ENCODE data around the gene DACT3. TPM values are rescaled to one million over a fixed set of nuclear protein-coding genes. Genes with fewer than 3 reads are reported as not detected.

Gene DACT3
- total and polyA plus RNA-seq, 7 experiments from 2014 or later = 0.07 to 1.3 (median 0.19) TPM; not detected in 2

DNA sequence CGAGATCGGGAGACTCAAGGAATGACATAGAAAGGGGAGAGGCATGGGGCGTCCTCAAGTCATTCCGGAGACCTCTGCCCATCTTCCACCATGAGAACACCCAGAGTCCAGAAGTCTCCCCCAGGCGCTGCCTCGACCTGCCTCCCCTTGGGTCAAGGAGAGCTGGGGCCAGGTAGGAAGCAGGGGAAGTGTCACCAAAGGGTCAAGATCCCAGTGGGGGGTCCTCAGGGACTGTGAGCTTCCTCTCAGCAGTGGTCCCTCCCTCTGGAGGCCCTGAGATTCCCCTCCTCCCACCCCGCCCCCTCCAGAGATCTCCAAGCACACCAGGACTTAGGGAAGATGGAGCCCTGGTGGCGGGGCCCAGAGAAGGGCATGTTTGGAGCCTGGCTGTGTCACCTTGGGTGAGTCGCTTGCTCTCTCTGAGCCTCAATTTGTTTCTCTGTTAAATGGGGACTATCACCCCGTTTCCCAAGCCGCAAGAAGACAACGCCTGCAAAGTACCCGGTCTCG is 919 bp downstream of the DACT3 start:
- no peaks in the 10 kb centered on the region for H3K36me3 Mint-ChIP-seq
- Histone ChIP-seq H3K27me3 (ENCODE audit: control insufficient read depth in 2 of 2, insufficient read depth in 2 of 2, low read length in 2 of 2) (peaks cover 6 to 10% of the 10 kb centered on the region in 2 donors), H3K36me3 (ENCODE audit: control insufficient read depth in 2 of 3, insufficient read depth in 3 of 3, low read length in 3 of 3) (no peaks in the 10 kb centered on the region), H3K4me1 (ENCODE audit: control insufficient read depth in 2 of 2, insufficient read depth in 2 of 2, low read length in 2 of 2) (peaks cover 14 to 20% of the 10 kb centered on the region in 2 donors), H3K27ac (ENCODE audit: low read depth, low read length) (peak overlapping the region; percentile 14), H3K9me3 (ENCODE audit: control insufficient read depth in 2 of 3, low read length in 3 of 3) (no peaks in the 10 kb centered on the region), H3K4me3 (ENCODE audit: low read length) (peak overlapping the region; percentile 51)
- peak overlapping the region in 5 of 9 donors; percentile 53 to 85 (median 66) for H3K27ac Mint-ChIP-seq
- H3K4me3 Mint-ChIP-seq = peak overlapping the region; percentile 73 to 86 (median 82)
- DNase-seq (no peak), ATAC-seq (no peak)
- H3K27me3 Mint-ChIP-seq = peaks cover 9 to 45% (median 20%) of the 10 kb centered on the region in 5 donors
- CTCF ChIA-PET = interaction anchor here (7.2 kb wide), 1 partner anchor 45 kb away, joined by 137 read pairs; no protein-coding TSS in a partner anchor
- POLR2A ChIA-PET = interaction anchor here (1.2 to 4.1 kb wide), 5 partner anchors 26 to 80 kb away, joined by 3 to 46 read pairs (median 4); no protein-coding TSS in a partner anchor
- H3K4me1 Mint-ChIP-seq = peaks cover 7 to 26% (median 20%) of the 10 kb centered on the region in 7 donors
- H3K9me3 Mint-ChIP-seq = no peaks in the 10 kb centered on the region
- intact Hi-C loops (cut with micrococcal nuclease) = loop anchor here in 1 of 2 donors (5.0 to 10.0 kb wide), 2 partner anchors 118 to 255 kb away; no protein-coding TSS in a partner anchor

- Histone ChIP-seq H3K4me3 (ENCODE audit: low read length) (no peak overlapping the region), H3K27me3 (ENCODE audit: control insufficient read depth in 2 of 2, insufficient read depth in 2 of 2, low read length in 2 of 2) (peaks cover 6 to 10% of the 10 kb centered on the region in 2 donors), H3K36me3 (ENCODE audit: control insufficient read depth in 2 of 3, insufficient read depth in 3 of 3, low read length in 3 of 3) (no peaks in the 10 kb centered on the region), H3K9me3 (ENCODE audit: control insufficient read depth in 2 of 3, low read length in 3 of 3) (no peaks in the 10 kb centered on the region), H3K4me1 (ENCODE audit: control insufficient read depth in 2 of 2, insufficient read depth in 2 of 2, low read length in 2 of 2) (peaks cover 14 to 20% of the 10 kb centered on the region in 2 donors), H3K27ac (ENCODE audit: low read depth, low read length) (no peak overlapping the region)
- Mint-ChIP-seq H3K4me1 (peaks cover 7 to 26% (median 20%) of the 10 kb centered on the region in 7 donors), H3K4me3 (peak overlapping the region; percentile 73 to 86 (median 82)), H3K27ac (peak overlapping the region in 5 of 9 donors; percentile 53 to 85 (median 66)), H3K9me3 (no peaks in the 10 kb centered on the region), H3K36me3 (no peaks in the 10 kb centered on the region), H3K27me3 (peaks cover 9 to 47% (median 23%) of the 10 kb centered on the region in 5 donors)
- intact Hi-C loops (cut with micrococcal nuclease) = loop anchor here in 1 of 2 donors (5.0 to 10.0 kb wide), 2 partner anchors 117 to 255 kb away; no protein-coding TSS in a partner anchor
- POLR2A ChIA-PET = interaction anchor here (1.0 to 4.1 kb wide), 5 partner anchors 15 to 80 kb away, joined by 3 to 46 read pairs (median 3); no protein-coding TSS in a partner anchor
- DNase-seq (no peak), ATAC-seq (no peak)
- CTCF ChIA-PET = interaction anchor here (0.9 to 1.0 kb wide), 2 partner anchors 39 to 46 kb away, joined by 3 to 5 read pairs; no protein-coding TSS in a partner anchor
Measured at GRCh38 chr19:46659151-46660007, 1.6 kb downstream of the DACT3 start.

GRCh38 chr19:46656541-46656940 is 4.4 kb downstream of the DACT3 start:
- H3K36me3 ChIP-seq (ENCODE audit: control insufficient read depth in 2 of 3, insufficient read depth in 3 of 3, low read length in 3 of 3) = no peaks in the 10 kb centered on the region
- no peaks in the 10 kb centered on the region for H3K36me3 Mint-ChIP-seq
- peaks cover 14 to 20% of the 10 kb centered on the region in 2 donors for H3K4me1 ChIP-seq (ENCODE audit: control insufficient read depth in 2 of 2, insufficient read depth in 2 of 2, low read length in 2 of 2)
- H3K4me3 ChIP-seq (ENCODE audit: low read length) = no peak overlapping the region
- no peak overlapping the region for H3K4me3 Mint-ChIP-seq
- ChIA-PET CTCF (interaction anchor here (0.6 to 1.7 kb wide), 3 partner anchors 19 to 126 kb away, joined by 3 to 4 read pairs (median 3); no protein-coding TSS in a partner anchor), POLR2A (interaction anchor here (0.6 kb wide), 1 partner anchor 14 kb away, joined by 3 read pairs; no protein-coding TSS in a partner anchor)
- no peaks in the 10 kb centered on the region for H3K9me3 Mint-ChIP-seq
- intact Hi-C loops (cut with micrococcal nuclease) = no loop called here
- H3K27ac ChIP-seq (ENCODE audit: low read depth, low read length) = no peak overlapping the region
- H3K27me3 ChIP-seq (ENCODE audit: control insufficient read depth in 2 of 2, insufficient read depth in 2 of 2, low read length in 2 of 2) = peaks cover 6 to 10% of the 10 kb centered on the region in 2 donors
- no peaks in the 10 kb centered on the region for H3K9me3 ChIP-seq (ENCODE audit: control insufficient read depth in 2 of 3, low read length in 3 of 3)
- DNase-seq = no peak
- peaks cover 9 to 57% (median 31%) of the 10 kb centered on the region in 5 donors for H3K27me3 Mint-ChIP-seq
- H3K27ac Mint-ChIP-seq = no peak overlapping the region
- H3K4me1 Mint-ChIP-seq = peaks cover 7 to 18% (median 12%) of the 10 kb centered on the region in 7 donors
- no peak for ATAC-seq

DNA sequence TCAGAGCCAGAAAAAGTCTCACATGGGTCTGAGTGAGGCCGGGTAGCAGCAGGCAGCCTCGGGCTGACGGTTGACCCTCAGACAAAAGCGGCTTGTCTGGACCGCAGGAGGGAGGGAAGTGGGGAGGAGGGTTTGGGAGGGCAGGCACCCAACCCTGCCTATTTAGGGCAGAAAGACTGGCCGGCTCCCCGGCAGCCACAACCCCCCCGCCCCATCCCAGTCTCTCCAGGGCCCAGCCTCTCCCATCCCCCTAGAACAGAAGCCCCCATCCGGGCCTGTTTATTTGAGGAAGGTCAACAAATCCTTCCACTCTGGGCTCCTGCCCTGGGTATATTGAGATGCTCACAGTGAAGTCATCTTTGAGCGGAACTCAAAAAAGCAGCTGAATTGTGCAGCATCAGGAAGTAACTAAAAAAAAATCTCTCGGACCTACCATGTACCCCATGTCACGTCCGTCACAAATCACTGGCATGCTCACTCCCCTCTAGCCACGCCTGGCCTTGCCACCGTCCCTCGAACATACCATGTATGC is 6.3 kb downstream of the DACT3 start:
- no peak for ATAC-seq
- H3K4me1 Mint-ChIP-seq = peaks cover 8 to 14% (median 10%) of the 10 kb centered on the region in 7 donors
- no peaks in the 10 kb centered on the region for H3K9me3 ChIP-seq (ENCODE audit: control insufficient read depth in 2 of 3, low read length in 3 of 3)
- ChIA-PET POLR2A (interaction anchor here (0.6 kb wide), 1 partner anchor 1691 kb away, joined by 3 read pairs; no protein-coding TSS in a partner anchor), CTCF (no interaction called here)
- H3K9me3 Mint-ChIP-seq = peaks cover 0 to 5% (median 0%) of the 10 kb centered on the region in 11 donors
- H3K36me3 Mint-ChIP-seq = peaks cover 0 to 5% (median 0%) of the 10 kb centered on the region in 5 donors
- no peak overlapping the region for H3K4me3 ChIP-seq (ENCODE audit: low read length)
- H3K4me3 Mint-ChIP-seq = no peak overlapping the region
- peaks cover 4 to 9% of the 10 kb centered on the region in 2 donors for H3K4me1 ChIP-seq (ENCODE audit: control insufficient read depth in 2 of 2, insufficient read depth in 2 of 2, low read length in 2 of 2)
- no peak overlapping the region for H3K27ac ChIP-seq (ENCODE audit: low read depth, low read length)
- peaks cover 0 to 1% of the 10 kb centered on the region in 2 donors for H3K27me3 ChIP-seq (ENCODE audit: control insufficient read depth in 2 of 2, insufficient read depth in 2 of 2, low read length in 2 of 2)
- intact Hi-C loops (cut with micrococcal nuclease) = no loop called here
- peaks cover 17 to 64% (median 39%) of the 10 kb centered on the region in 5 donors for H3K27me3 Mint-ChIP-seq
- H3K36me3 ChIP-seq (ENCODE audit: control insufficient read depth in 2 of 3, insufficient read depth in 3 of 3, low read length in 3 of 3) = no peaks in the 10 kb centered on the region
- no peak overlapping the region for H3K27ac Mint-ChIP-seq
- no peak for DNase-seq

DNA sequence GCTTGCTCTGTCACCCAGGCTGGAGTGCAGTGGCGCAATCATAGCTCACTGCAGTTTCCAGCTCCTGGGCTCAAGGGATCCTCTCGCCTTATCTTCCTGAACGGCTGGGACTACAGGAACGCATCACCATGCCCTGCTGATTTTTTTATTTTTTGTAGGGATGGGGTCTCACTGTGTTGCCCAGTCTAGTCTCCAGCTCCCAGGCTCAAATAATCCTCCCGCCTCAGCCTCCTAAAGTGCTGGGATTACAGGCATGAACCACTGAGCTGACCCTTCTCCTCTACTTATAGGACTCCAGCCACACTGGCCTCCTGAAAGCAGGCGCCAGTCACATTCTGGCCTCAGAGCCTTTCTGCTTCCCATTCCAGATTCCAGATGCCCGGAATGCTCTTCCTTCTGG is 10.5 kb downstream of the DACT3 start:
- H3K4me3 Mint-ChIP-seq = peak overlapping the region in 4 of 10 donors; percentile 14 to 65 (median 42)
- H3K36me3 Mint-ChIP-seq = peaks cover 0 to 13% (median 4%) of the 10 kb centered on the region in 5 donors
- intact Hi-C loops (cut with micrococcal nuclease) = no loop called here
- H3K27me3 ChIP-seq (ENCODE audit: control insufficient read depth in 2 of 2, insufficient read depth in 2 of 2, low read length in 2 of 2) = peaks cover 2 to 3% of the 10 kb centered on the region in 2 donors
- peaks cover 0 to 5% (median 0%) of the 10 kb centered on the region in 3 experiments for H3K9me3 ChIP-seq (ENCODE audit: control insufficient read depth in 2 of 3, low read length in 3 of 3)
- no peak overlapping the region for H3K4me3 ChIP-seq (ENCODE audit: low read length)
- POLR2A ChIA-PET = no interaction called here
- peaks cover 20 to 68% (median 37%) of the 10 kb centered on the region in 5 donors for H3K27me3 Mint-ChIP-seq
- H3K27ac ChIP-seq (ENCODE audit: low read depth, low read length) = no peak overlapping the region
- H3K4me1 Mint-ChIP-seq = peaks cover 5 to 19% (median 15%) of the 10 kb centered on the region in 7 donors
- H3K27ac Mint-ChIP-seq = peak overlapping the region in 1 of 9 donors; percentile 52
- H3K9me3 Mint-ChIP-seq = peaks cover 0 to 31% (median 10%) of the 10 kb centered on the region in 11 donors
- H3K36me3 ChIP-seq (ENCODE audit: control insufficient read depth in 2 of 3, insufficient read depth in 3 of 3, low read length in 3 of 3) = no peaks in the 10 kb centered on the region
- peaks cover 0 to 8% of the 10 kb centered on the region in 2 donors for H3K4me1 ChIP-seq (ENCODE audit: control insufficient read depth in 2 of 2, insufficient read depth in 2 of 2, low read length in 2 of 2)
- DNase-seq (no peak), ATAC-seq (no peak)
- CTCF ChIA-PET = interaction anchor here (0.6 kb wide), 1 partner anchor 29 kb away, joined by 4 read pairs; no protein-coding TSS in a partner anchor

Measured in naive thymus-derived CD4-positive, alpha-beta T cell (primary cell).